Fibroblast of skin of left quadriceps (primary cell): Measurements from ENCODE around the gene ABAT.
"Not testable (repeated sequence)": the region's sequence is repeated elsewhere in the genome, so short reads cannot be mapped to it uniquely, and the experiment has no call there.

Experiments used
- DNase-seq, 2 experiments: peaks; one replicate each; pipeline ENCODE4 v3.0.0-alpha.2; 2013; ENCODE audit warnings: low read depth in 2 of 2

Gene ABAT

GRCh38 chr16:8742068-8742467 lies 67.7 kb downstream of the ABAT start:
- DNase-seq: no peak

DNA sequence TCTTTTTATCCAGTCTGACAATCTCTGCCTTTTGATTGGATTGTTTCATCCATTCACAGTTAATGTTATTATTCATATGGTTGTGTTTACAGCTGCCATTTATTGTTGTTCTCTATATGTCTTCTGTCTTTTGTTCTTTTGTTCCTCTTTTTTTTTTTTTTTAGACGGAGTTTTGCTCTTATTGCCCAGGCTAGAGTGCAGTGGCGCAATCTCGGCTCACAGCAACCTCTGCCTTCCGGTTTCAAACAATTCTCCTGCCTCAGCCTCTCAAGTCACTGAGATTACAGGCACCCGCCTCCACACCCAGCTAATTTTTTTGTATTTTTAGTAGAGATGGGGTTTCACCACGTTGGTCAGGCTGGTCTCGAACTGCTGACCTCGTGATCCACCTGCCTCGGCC lies 74.5 kb downstream of the ABAT start:
- not testable (repeated sequence) for DNase-seq

DNA sequence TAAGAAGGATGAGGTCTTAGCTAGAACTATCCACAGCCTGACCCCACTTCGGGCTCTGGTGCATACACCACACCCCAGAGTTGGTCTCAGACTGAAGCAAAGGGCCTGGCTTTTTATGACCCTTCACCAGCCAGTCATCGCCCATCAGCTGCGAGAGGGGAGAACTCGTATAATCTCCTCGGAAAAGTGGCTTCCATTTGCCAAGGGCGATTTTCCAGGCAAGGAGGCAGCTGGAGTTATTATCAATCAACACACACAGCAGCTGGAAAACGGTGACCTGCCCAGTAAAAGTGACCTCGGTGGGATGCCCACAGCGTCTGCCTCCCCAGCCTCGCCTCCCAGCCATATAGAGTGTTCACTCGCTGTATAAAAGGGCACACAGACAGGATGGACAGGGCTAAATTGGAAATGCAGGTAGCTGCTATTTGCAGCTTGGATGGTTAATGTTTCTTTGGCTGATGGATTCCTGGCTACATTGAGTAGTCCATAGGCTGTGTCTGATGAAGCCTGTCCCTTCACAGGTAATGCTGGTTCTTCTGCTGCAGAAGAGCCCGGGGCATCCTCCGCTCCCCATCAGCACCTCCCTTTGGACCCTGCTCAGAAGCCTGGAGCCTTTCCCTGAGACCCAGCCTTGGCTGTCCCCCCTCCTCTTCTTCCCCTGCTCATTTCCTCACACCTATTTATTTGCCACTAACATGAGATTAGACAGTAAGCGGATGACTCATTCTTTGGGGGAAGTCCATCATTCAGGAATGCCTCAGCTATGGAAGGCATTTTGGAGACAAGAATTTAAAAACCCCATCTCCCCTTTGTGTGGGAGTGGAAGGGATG lies 77.3 kb downstream of the ABAT start:
- peak; percentile 75 to 80 for DNase-seq

GRCh38 chr16:8752706-8753105 lies 78.3 kb downstream of the ABAT start:
- DNase-seq: no peak

DNA sequence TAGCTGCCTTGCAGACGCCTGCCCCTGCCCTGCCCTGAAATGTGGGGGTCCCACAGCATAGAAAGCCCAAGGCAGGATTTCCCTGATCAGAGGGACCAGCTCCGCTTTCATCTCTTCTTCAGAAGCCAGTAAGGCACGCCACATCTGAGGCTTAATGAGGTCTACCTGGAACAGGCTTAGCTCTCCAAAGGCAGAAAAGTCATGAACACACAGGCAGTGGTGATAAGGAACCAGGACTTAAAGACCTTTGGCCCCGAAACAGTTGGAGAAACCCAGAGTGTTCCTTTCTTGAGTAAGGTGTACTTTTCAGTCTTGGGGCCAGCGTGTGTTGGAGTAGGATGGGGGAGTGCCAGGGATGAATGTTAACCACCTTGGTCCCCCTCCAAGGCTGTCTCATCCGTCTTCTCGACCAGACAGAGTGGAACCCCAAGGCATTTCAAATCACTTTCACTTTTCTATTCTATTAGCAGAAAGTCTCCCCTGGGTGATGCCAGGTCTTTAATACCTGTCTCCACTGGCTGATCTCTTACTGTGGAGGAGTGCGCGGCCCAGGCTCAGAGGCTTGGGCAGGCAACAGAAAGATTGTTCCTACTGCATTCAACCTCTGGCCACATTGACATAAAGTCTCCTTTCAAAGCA lies 79.1 kb downstream of the ABAT start:
- DNase-seq: no peak

DNA sequence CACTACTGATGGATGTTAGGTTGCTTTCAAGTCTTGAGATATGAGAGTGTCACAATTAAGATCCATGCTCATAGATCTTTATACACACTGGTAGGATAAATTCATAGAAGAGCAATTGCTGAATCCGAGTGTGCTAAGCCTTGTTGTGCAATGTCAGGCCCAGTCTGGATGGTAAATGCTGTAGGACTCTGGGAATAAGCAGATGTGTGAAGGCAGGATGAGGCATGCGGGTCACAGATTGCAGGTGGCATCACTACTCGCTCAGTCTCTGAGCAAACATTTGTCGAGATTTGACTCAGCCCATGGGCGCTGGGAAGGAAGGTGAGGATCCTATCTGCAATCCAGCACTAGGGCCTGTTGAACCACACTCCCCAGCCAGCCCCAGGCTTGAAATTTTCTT lies 82.3 kb downstream of the ABAT start:
- no peak for DNase-seq

DNA sequence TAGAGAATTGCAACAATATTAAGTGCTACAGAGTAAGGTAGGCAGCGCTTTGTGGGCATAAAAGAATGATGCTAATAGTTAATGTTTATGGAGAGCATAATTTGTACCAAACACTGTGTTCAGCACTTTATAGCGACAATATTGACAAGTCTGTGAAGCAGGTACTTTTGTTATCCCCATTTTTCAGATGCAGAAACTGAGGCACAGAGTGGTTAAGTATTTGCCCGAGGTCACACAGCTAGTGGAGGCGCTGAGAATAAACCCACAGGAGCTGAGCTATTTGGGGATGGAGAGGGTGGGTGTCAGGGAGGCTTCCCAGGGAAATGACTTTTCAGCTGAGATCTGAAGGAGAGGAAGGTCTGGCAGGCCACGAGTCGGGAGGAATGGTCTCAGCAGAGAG lies 83.6 kb downstream of the ABAT start:
- no peak for DNase-seq

DNA sequence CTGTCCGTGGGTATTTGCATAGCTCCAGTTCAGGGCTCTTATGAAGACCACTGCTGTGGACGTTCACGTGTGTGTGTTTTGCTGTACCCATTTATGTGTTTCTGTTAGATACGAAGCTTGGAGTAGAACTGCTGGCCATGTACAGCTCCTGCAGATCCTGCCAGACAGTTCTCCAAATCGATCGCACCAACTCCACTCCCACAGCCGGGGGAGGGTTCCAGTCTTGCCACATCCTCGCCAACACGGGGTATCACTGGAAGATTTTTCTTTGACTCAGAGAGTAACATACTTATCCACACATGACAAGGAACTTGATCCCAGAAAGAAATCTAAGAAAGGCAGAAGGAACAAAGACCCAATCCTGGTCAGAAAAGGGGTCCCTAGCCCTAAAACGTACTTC lies 85.6 kb downstream of the ABAT start:
- no peak for DNase-seq

DNA sequence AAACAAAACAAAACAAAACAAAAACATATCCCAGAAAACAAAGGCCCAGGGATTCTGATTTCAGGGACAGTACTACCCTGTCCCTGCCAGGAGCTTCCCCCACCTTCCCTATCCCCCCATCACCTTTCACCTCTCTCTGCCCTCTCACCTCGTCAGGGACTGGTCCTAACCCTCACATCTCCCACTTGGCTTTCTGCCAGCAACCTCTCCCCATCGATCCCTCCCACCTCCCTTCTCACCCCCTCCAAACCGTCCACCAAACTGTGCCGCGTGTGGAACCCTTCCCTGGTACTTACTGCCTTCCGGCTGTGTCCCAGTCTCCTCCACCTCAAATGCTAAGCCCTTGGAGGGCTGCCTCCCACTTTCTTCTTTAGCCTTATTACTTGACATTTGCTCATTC lies 86.7 kb downstream of the ABAT start:
- DNase-seq: no peak

GRCh38 chr16:8762254-8762653 lies 87.8 kb downstream of the ABAT start:
- DNase-seq: no peak

GRCh38 chr16:8763083-8763482 lies 88.7 kb downstream of the ABAT start:
- DNase-seq: no peak

- DNase-seq: no peak
These were observed 89.5 kb downstream of the ABAT start for GRCh38 chr16:8763899-8764298.

GRCh38 chr16:8764525-8765250 lies 90.3 kb downstream of the ABAT start:
- DNase-seq: no peak

DNA sequence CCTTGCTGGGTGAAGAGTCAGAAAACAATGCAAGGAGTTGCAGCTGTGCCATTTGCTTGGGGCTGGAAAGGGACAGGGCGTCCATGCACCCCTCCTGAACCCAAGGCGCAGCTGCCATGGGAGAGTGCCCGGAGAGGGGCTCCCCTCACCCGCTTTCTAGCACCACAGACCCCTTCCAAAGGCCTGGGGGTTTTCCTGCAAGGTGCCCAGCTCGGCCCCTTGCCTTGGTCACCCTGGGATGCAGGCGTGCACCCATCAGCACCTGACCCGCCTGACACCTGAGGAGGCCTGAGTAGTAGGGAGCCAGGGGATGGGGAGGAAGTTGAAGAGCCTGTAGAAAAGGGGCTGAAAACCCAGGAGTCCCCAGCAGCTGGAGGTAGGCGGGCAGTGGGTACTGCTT lies 92.8 kb downstream of the ABAT start:
- no peak for DNase-seq

GRCh38 chr16:8768283-8768682 lies 93.9 kb downstream of the ABAT start:
- DNase-seq: no peak

GRCh38 chr16:8768692-8769091 lies 94.3 kb downstream of the ABAT start:
- no peak for DNase-seq

- DNase-seq: no peak
These were observed 99.1 kb downstream of the ABAT start for GRCh38 chr16:8773537-8773936.

DNA sequence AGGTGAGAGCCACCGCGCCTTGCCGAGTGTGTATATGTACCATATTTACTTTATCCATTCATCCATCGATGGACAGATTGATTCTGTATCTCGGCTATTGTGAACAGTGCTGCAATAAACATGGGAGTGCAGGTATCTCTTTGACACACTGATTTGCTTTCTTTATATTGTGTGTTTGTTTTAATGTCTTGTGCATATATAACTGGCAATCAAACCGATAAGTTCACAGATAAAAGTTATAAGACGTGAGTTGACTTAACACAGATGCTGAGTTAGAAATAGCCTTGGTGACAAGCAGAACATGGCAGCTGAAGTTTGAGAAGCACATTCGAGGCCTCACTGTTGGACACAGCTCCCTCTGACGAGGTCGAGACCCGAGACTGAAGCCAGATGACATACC lies 99.8 kb downstream of the ABAT start:
- no peak for DNase-seq

GRCh38 chr16:8775359-8775758 lies 100.9 kb downstream of the ABAT start:
- DNase-seq: no peak

GRCh38 chr16:8776129-8776584 lies 101.7 kb downstream of the ABAT start:
- DNase-seq: no peak

DNA sequence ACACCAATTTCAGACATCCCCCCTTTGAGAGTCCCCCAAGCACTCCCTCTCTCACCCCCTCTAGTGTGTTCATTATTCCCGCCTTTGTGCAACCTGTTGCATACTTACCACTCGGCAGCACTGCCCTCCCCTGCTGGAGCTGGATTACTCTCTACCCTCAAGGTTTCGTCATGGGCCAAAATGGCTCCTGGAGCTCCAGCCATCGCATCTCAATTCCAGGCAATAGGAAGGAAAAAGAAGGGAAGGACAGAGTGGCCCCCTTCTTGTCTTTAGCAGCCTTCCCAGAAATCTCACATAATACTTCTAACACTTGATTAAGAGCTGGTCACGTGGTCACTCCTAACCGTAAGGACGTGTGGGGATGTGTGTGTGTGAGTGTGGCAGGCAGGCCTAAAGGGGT lies 102.8 kb downstream of the ABAT start:
- DNase-seq: no peak

DNA sequence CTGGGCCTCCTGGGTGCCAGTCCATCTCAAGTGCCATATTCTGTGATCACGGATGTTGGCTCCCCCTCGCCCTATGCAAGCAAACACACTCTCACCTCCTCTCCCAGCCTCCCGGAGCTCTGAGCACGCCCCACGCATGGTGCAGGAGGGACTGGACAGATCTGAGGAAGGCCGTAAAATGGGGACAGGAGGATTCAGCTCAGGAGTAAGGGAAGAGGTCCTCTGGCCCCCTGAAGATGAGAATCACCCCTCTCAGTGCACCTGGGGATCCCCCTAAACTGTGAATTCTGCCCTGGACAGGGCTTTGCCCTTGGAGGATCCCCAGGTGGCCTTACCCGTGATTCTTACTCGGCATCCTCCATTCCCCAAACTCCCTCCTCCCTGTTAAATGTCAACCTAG lies 107.4 kb downstream of the ABAT start:
- DNase-seq: no peak

DNA sequence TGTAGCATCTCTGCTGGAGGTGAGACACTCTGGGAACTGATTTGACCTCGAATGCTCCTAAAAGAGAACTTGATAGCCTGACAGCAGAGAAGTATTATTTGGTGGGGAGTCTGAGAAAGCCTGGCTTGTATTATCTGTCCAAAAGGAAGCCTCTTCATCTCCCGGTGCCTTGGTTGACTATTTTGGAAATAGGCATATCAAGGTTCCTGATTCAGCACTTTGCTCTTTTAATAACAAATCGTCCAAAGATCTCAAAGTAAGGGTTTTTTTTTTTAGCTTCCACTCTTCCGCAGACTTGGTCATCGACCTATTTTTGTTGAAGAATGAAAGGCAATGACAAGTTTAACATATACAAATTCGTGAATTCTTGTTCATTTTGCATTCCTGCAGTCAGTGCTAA lies 108.3 kb downstream of the ABAT start:
- DNase-seq: no peak
